ENCODE data around the gene PNLIP. TPM values are rescaled to one million over a fixed set of nuclear protein-coding genes. Genes with fewer than 3 reads are reported as not detected.
A peak's percentile ranks its signal among the peaks of the same experiment; 100 is the strongest.

The PNLIP gene
- total and polyA plus RNA-seq, 7 donors, result 4.2 TPM; not detected in 6

DNA sequence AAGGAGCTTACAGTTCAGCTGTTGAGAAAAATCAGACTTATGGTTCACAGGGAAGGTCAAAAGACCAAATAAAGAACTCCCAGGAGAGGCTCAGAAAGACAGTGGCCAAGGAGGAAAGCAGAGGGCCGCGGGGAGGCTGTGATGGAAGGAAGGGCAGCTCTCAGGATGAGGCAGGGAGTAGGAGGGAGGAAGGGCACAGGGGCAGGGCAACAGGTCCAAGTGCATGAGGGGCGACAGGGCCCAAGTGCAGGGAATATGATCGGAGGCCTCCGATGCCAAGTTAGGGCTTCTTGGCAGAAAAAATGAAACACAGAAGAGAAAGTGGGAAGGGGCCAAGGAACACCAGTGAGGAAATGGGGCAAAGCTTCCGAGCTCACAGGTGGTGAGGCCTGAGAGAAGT is 61.6 kb downstream of the PNLIP start:
- Histone ChIP-seq H3K9me3 (no peaks in the 10 kb centered on the region), H3K27ac (no peak overlapping the region), H3K36me3 (no peaks in the 10 kb centered on the region), H3K4me3 (no peak overlapping the region), H3K27me3 (peaks cover 0 to 26% (median 7%) of the 10 kb centered on the region in 3 donors), H3K4me1 (peaks cover 0 to 6% (median 0%) of the 10 kb centered on the region in 4 donors)
- TF ChIP-seq POLR2A (IDR thresholded peaks at IDR 0.05) (no peak), EP300 (IDR thresholded peaks at IDR 0.05) (no peak), POLR2AphosphoS5 (IDR thresholded peaks at IDR 0.05) (no peak)
- TF ChIP-seq, protein P1, sequence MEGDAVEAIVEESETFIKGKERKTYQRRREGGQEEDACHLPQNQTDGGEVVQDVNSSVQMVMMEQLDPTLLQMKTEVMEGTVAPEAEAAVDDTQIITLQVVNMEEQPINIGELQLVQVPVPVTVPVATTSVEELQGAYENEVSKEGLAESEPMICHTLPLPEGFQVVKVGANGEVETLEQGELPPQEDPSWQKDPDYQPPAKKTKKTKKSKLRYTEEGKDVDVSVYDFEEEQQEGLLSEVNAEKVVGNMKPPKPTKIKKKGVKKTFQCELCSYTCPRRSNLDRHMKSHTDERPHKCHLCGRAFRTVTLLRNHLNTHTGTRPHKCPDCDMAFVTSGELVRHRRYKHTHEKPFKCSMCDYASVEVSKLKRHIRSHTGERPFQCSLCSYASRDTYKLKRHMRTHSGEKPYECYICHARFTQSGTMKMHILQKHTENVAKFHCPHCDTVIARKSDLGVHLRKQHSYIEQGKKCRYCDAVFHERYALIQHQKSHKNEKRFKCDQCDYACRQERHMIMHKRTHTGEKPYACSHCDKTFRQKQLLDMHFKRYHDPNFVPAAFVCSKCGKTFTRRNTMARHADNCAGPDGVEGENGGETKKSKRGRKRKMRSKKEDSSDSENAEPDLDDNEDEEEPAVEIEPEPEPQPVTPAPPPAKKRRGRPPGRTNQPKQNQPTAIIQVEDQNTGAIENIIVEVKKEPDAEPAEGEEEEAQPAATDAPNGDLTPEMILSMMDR (IDR thresholded peaks at IDR 0.05), result no peak
- intact Hi-C loops (cut with DNase I), result no loop called here
- no peak for DNase-seq
- whole genome bisulfite sequencing, 2 donors, result 85% methylated on average over 6 of the region's 6 CpGs

DNA sequence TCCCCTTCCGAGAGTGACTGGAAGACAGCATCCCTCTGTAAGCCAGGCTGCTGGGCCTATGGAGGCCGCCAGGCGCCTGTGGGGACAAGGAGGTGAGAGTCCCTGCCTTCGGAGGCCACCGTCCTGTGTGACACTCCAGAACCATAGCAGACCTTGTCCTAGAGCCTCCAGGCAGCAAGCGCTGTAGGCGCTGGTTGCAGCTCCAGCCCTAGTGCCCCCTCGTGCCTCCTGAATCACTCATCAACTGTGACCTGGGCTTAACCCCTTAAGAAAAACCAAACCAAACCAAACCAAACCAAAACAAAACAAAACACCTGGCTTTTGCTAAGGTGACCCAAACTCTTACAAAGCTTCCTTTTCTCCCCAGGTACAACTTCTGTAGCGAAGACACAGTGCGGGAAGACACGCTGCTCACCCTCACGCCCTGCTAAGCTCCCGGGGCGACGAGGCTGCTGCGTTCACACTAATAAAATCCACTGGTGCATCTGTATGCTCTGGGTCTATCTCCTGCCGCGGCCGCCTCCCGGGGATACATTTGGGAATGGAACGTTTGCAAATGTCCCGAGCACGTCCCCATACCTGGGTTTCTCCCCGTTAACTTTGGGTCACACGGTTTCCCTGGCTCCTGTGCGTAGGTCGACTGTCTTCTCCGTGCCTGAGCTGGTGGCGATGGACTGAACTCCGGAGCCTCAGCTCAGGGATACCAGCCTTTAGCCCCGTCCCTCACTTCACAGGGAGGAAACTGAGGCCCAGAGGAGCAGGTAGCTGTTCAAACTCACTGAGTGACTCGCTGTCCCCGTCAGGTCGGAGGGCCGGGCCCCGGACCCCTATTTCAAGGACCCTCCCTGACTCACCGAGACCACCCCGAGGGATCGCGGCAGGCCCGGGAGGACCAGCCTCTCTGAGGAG is 63.2 kb downstream of the PNLIP start:
- no peak overlapping the region for H3K27ac ChIP-seq
- H3K4me1 ChIP-seq, result peaks cover 0 to 6% (median 0%) of the 10 kb centered on the region in 4 donors
- no peaks in the 10 kb centered on the region for H3K9me3 ChIP-seq
- peak overlapping the region in 3 of 4 donors; percentile 8 to 28 (median 17) for H3K4me3 ChIP-seq
- WGBS, 2 donors, result 11 to 30% methylated on average over 41 of the region's 41 CpGs
- H3K36me3 ChIP-seq, result no peaks in the 10 kb centered on the region
- no peak for DNase-seq
- intact Hi-C loops (cut with DNase I), result no loop called here
- TF ChIP-seq EP300 (IDR thresholded peaks at IDR 0.05) (no peak), POLR2AphosphoS5 (IDR thresholded peaks at IDR 0.05) (no peak), POLR2A (IDR thresholded peaks at IDR 0.05) (no peak)
- TF ChIP-seq, protein P1 (IDR thresholded peaks at IDR 0.05), result no peak
- H3K27me3 ChIP-seq, result peaks cover 0 to 26% (median 7%) of the 10 kb centered on the region in 3 donors

DNA sequence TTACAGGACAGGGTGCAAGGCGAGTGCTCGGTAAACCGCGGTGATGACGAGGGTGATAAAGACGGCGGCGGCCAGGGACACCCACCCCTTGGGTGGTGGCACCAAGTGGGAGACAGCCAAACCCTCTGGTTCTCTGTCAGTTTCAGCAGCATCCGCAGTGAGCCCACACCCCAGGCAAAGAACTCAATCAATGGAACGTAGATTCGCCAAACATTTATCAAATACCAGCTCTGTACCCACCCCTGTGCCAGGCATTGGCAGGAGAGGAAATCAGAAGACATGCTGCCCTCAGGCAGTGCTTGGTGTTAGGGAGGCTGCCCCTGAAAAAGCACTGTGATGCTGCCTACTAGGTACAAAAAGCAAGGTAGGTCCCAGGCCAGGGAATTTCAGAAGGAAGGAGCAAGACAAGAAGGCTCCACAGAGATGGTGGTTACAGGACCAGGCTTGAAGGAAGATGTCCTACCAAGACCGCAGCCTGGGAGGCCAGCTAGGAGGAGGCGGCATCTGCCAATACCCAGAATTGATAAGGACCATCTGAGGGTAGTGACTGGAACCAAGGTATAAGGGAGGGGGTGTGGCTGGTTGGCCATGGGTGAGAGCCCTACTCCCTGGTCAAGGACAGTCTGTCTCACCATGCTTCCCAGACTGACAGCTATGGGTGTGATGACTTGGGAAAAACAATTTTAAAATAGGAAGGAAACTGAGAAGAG is 64.9 kb downstream of the PNLIP start:
- Histone ChIP-seq H3K4me1 (peaks cover 0 to 6% (median 0%) of the 10 kb centered on the region in 4 donors), H3K36me3 (no peaks in the 10 kb centered on the region), H3K27ac (no peak overlapping the region), H3K27me3 (peaks cover 0 to 26% (median 7%) of the 10 kb centered on the region in 3 donors), H3K9me3 (no peaks in the 10 kb centered on the region), H3K4me3 (no peak overlapping the region)
- intact Hi-C loops (cut with DNase I), result no loop called here
- no peak for DNase-seq
- TF ChIP-seq POLR2AphosphoS5 (IDR thresholded peaks at IDR 0.05) (no peak), EP300 (IDR thresholded peaks at IDR 0.05) (no peak), POLR2A (IDR thresholded peaks at IDR 0.05) (no peak)
- TF ChIP-seq, protein P1 (IDR thresholded peaks at IDR 0.05), result no peak
- 94 to 96% methylated on average over 13 of the region's 13 CpGs for WGBS, 2 donors

DNA sequence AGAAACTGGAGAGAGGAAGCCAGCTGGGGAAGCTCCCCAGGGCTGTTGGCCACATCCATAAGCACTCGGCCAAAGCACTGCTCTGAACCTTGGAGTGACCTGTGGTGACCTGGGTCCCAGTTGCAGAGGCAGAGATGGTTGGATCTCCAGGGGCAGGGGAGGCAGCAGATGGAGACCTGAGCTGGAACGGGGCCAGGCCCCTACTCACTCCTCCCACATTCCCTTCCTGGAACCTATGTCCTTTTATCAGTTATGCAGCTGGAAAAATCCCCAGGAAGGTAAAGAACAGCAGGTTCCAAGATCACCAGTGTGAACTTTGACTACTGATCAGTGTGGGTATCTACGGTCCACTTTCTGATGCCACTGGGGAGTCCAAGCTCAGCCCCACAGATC is 65.4 kb downstream of the PNLIP start:
- intact Hi-C loops (cut with DNase I), result no loop called here
- H3K27me3 ChIP-seq, result peaks cover 0 to 26% (median 7%) of the 10 kb centered on the region in 3 donors
- H3K36me3 ChIP-seq, result no peaks in the 10 kb centered on the region
- H3K9me3 ChIP-seq, result no peaks in the 10 kb centered on the region
- no peak overlapping the region for H3K4me3 ChIP-seq
- no peak for DNase-seq
- H3K4me1 ChIP-seq, result peaks cover 0 to 6% (median 0%) of the 10 kb centered on the region in 4 donors
- TF ChIP-seq POLR2AphosphoS5 (IDR thresholded peaks at IDR 0.05), result no peak
- no peak for TF ChIP-seq EP300 (IDR thresholded peaks at IDR 0.05)
- TF ChIP-seq, protein P1 (IDR thresholded peaks at IDR 0.05), result no peak
- TF ChIP-seq POLR2A (IDR thresholded peaks at IDR 0.05), result no peak
- WGBS, 2 donors, result 38 to 75% methylated on average over 3 of the region's 3 CpGs
- no peak overlapping the region for H3K27ac ChIP-seq
